DND-41 (cell line): ENCODE measurements around the gene PTPRN2.

Source experiments
- EZH2 ChIP-seq: IDR thresholded peaks from 3 replicates; pipeline ENCODE4 v1.6.1; 2012; ENCODE audit warnings: borderline replicate concordance, low read depth, mild to moderate bottlenecking, moderate library complexity, low read length, inconsistent platforms; ENCODE audit not compliant: severe bottlenecking
- TF ChIP-seq, protein P1 (sequence below): IDR thresholded peaks from 2 replicates; pipeline ENCODE4 v1.5.1; 2012; ENCODE audit warnings: borderline replicate concordance, low read length, moderate library complexity, mild to moderate bottlenecking; ENCODE audit not compliant: poor library complexity, severe bottlenecking; ENCODE audit errors: extremely low read depth

DNA sequence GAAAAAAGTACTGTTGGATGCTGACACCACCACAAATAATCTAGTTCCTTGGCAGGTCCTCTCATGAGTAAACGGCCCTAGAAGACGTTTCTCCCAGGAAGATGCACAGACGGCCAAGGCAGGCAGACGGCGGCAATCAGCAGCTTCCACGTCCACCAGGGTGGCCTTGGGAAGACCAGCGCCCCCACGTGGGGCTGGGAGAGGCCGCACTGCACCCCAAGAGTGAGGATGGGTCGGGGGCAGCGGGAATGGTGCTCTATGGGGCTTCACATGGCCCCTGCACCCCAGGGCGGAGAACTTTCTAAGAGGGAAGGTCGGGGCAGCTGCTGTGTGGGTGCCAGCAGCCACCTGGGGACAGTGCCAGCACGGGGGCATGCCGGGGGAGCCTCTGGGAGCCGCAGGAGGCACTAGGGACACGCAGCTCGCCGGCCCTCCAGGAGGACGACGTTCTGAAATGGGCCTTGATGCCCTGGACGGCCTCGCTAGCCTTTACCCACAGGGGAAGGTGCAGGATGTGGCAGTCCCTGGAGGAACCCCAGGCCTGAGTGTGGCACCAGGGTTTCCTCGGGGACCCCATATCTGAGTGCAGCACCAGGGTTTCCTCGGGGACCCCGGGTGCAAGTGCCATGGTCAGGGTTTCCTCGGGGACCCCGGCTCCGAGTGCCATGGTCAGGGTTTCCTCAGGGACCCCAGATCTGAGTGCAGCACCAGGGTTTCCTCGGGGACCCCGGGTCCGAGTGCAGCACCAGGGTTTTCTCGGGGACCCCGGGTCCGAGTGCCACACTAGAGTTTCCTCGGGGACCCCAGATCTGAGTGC, 710.9 kb downstream of the PTPRN2 start:
- TF ChIP-seq, protein P1, sequence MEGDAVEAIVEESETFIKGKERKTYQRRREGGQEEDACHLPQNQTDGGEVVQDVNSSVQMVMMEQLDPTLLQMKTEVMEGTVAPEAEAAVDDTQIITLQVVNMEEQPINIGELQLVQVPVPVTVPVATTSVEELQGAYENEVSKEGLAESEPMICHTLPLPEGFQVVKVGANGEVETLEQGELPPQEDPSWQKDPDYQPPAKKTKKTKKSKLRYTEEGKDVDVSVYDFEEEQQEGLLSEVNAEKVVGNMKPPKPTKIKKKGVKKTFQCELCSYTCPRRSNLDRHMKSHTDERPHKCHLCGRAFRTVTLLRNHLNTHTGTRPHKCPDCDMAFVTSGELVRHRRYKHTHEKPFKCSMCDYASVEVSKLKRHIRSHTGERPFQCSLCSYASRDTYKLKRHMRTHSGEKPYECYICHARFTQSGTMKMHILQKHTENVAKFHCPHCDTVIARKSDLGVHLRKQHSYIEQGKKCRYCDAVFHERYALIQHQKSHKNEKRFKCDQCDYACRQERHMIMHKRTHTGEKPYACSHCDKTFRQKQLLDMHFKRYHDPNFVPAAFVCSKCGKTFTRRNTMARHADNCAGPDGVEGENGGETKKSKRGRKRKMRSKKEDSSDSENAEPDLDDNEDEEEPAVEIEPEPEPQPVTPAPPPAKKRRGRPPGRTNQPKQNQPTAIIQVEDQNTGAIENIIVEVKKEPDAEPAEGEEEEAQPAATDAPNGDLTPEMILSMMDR: peak; percentile 26
- no peak for TF ChIP-seq EZH2
